ENCODE results near the gene CRELD1.
"Not testable (repeated sequence)": the region's sequence is repeated elsewhere in the genome, so short reads cannot be mapped to it uniquely, and the experiment has no call there.

Gene CRELD1

GRCh38 chr3:9933561-9934234 lies at the start of gene CRELD1:
Gene CRELD1, plus strand, starts transcription at chr3:9933834. Its CDS starts 605 bp downstream, at chr3:9934439.
- peak; percentile 95 to 96 for DNase-seq (ENCODE audit: low read depth in 2 of 2)

- no peak for DNase-seq (ENCODE audit: low read depth in 2 of 2)
Measured at GRCh38 chr3:9884555-9885165, 49.0 kb upstream of the CRELD1 start.

GRCh38 chr3:9886328-9886727 lies 47.3 kb upstream of the CRELD1 start:
- DNase-seq (ENCODE audit: low read depth in 2 of 2), result no peak

GRCh38 chr3:9887480-9887879 lies 46.2 kb upstream of the CRELD1 start:
- DNase-seq (ENCODE audit: low read depth in 2 of 2), result no peak

GRCh38 chr3:9888540-9888939 lies 45.1 kb upstream of the CRELD1 start:
- no peak for DNase-seq (ENCODE audit: low read depth in 2 of 2)

- DNase-seq (ENCODE audit: low read depth in 2 of 2), result no peak
Measured at GRCh38 chr3:9889405-9889804, 44.2 kb upstream of the CRELD1 start.

GRCh38 chr3:9890249-9891071 lies 43.2 kb upstream of the CRELD1 start, which contains the start of gene JAGN1:
Gene JAGN1, plus strand, starts transcription at chr3:9890610. Its CDS starts 113 bp downstream, at chr3:9890723.
- DNase-seq (ENCODE audit: low read depth in 2 of 2), result peak; percentile 88 to 91

- no peak for DNase-seq (ENCODE audit: low read depth in 2 of 2)
Measured at GRCh38 chr3:9891072-9891622, 42.5 kb upstream of the CRELD1 start.

GRCh38 chr3:9893739-9894138 lies 39.9 kb upstream of the CRELD1 start:
- no peak for DNase-seq (ENCODE audit: low read depth in 2 of 2)

- DNase-seq (ENCODE audit: low read depth in 2 of 2), result not testable (repeated sequence)
Measured at GRCh38 chr3:9895715-9896114, 37.9 kb upstream of the CRELD1 start.

- not testable (repeated sequence) for DNase-seq (ENCODE audit: low read depth in 2 of 2)
Measured at GRCh38 chr3:9896755-9897407, 36.8 kb upstream of the CRELD1 start.

GRCh38 chr3:9897408-9898372 lies 35.9 kb upstream of the CRELD1 start:
- no peak for DNase-seq (ENCODE audit: low read depth in 2 of 2)

GRCh38 chr3:9898467-9899241 lies 35.0 kb upstream of the CRELD1 start:
- DNase-seq (ENCODE audit: low read depth in 2 of 2), result no peak

- no peak for DNase-seq (ENCODE audit: low read depth in 2 of 2)
Measured at GRCh38 chr3:9899289-9899791, 34.3 kb upstream of the CRELD1 start.

GRCh38 chr3:9900965-9901415 lies 32.6 kb upstream of the CRELD1 start:
- not testable (repeated sequence) for DNase-seq (ENCODE audit: low read depth in 2 of 2)

GRCh38 chr3:9901967-9902366 lies 31.7 kb upstream of the CRELD1 start:
- DNase-seq (ENCODE audit: low read depth in 2 of 2), result peak in 1 of 2 donors; percentile 6

GRCh38 chr3:9902372-9903237 lies 31.0 kb upstream of the CRELD1 start, which contains the start of gene IL17RE:
Gene IL17RE, plus strand, starts transcription at chr3:9902848. Its CDS starts 85 bp downstream, at chr3:9902933.
- no peak for DNase-seq (ENCODE audit: low read depth in 2 of 2)

- no peak for DNase-seq (ENCODE audit: low read depth in 2 of 2)
Measured at GRCh38 chr3:9903238-9903624, 30.4 kb upstream of the CRELD1 start.

Measured in stimulated activated CD8-positive, alpha-beta memory T cell treated with anti-CD3 and anti-CD28 coated beads, Interleukin-7, amount 100 ng/mL, for 4 hours (primary cell).